K562 (cell line): Measurements from ENCODE around the gene PPP2R5A. TPM values are rescaled to one million over a fixed set of nuclear protein-coding genes. Genes with fewer than 3 reads are reported as not detected.

ENCODE experiments used
- ATAC-seq: fragments of 200-7000 bp; cut with Tn5 transposase; 3 replicates; pipeline ENCODE4 v1.9.1; 2020; ENCODE audit warnings: moderate library complexity
- BruUV-seq: library from RNA; stranded (reverse); fragments of 400-500 nt; replicated peaks from 2 replicates; lab custom pipeline; 2021; lab: Mats Ljungman, UMichigan
- CTCF ChIA-PET: fragments of 300-600 bp; formaldehyde crosslinking; extraction: SDS; loops from one replicate; lab custom pipeline; 2021; ENCODE audit warnings: low intra/inter-chr PET ratio; lab: Yijun Ruan, JAX
- POLR2A ChIA-PET: fragments of 300-600, 350-650 bp; sonication (Branson Sonifier 250); formaldehyde crosslinking; extraction: SDS; loops from one replicate; lab custom pipeline; 2021; ENCODE audit warnings: antibody characterized with exemption, inconsistent platforms; lab: Yijun Ruan, JAX
- DNase-seq, 4 experiments: peaks; one replicate each; pipeline versions ENCODE4 v3.0.0 to v3.0.0-alpha.2; 2011 to 2018; ENCODE audit warnings: low spot score in 3 of 4, mixed read lengths in 3 of 4; ENCODE audit errors: extremely low read depth in 1 of 4
- FAIRE-seq: peaks from 2 replicates; lab custom pipeline; 2011; peaks lifted over from hg19 to GRCh38; lab: Jason Lieb, UNC
- H2AFZ ChIP-seq: 2 replicates; pipeline ENCODE4 v1.6.0; 2011; ENCODE audit warnings: low read depth, low read length, control low read depth, inconsistent platforms
- H3K27ac ChIP-seq: fragments of 200-600 bp; 3 replicates; pipeline ENCODE4 v1.8.0; 2011; ENCODE audit warnings: low read depth, mild to moderate bottlenecking, control low read depth, inconsistent platforms, low read length, moderate library complexity, mixed read lengths; ENCODE audit errors: extremely low read depth
- H3K27me3 ChIP-seq, 2 experiments: fragments of 300-600 bp in 1 of 2; 2 replicates in 1 of 2; 3 replicates in 1 of 2; pipeline versions ENCODE4 v1.6.0 to v1.8.0; 2011; ENCODE audit warnings: inconsistent platforms in 2 of 2, low read length in 2 of 2, mild to moderate bottlenecking in 1 of 2, mixed read lengths in 1 of 2, moderate library complexity in 1 of 2; ENCODE audit not compliant: control insufficient read depth in 2 of 2, insufficient read depth in 2 of 2
- H3K36me3 ChIP-seq: fragments of 300-600 bp; 3 replicates; pipeline ENCODE4 v1.8.0; 2011; ENCODE audit warnings: mild to moderate bottlenecking, low read length, inconsistent platforms; ENCODE audit not compliant: control insufficient read depth, insufficient read depth
- H3K4me1 ChIP-seq, 2 experiments: fragments of 200-600 bp in 1 of 2; replicated peaks in 1 of 2; 2 replicates in 1 of 2; 3 replicates in 1 of 2; pipeline versions ENCODE4 v1.5.1 to v1.8.0; 2011; ENCODE audit warnings: inconsistent platforms in 2 of 2, low read length in 2 of 2, mild to moderate bottlenecking in 1 of 2, mixed read lengths in 1 of 2, moderate library complexity in 1 of 2; ENCODE audit not compliant: control insufficient read depth in 2 of 2, insufficient read depth in 2 of 2
- H3K4me2 ChIP-seq: 2 replicates; pipeline ENCODE4 v1.6.1; 2011; ENCODE audit warnings: low read length, control low read depth, inconsistent platforms, mixed read lengths; ENCODE audit not compliant: insufficient read depth
- H3K4me3 ChIP-seq: fragments of 200-600 bp; sonication (generic), shearing (Covaris generic); 2 replicates; pipeline ENCODE4 v1.5.1; 2016; ENCODE audit warnings: control low read depth, inconsistent platforms
- H3K79me2 ChIP-seq: fragments of 200-600 bp; 3 replicates; pipeline ENCODE4 v1.8.0; 2011; ENCODE audit warnings: low read length, inconsistent platforms; ENCODE audit not compliant: control insufficient read depth, insufficient read depth
- H3K9ac ChIP-seq, 2 experiments: 2 replicates each; pipeline versions ENCODE4 v1.6.0 to v1.6.1; 2011; ENCODE audit warnings: low read depth in 2 of 2, low read length in 2 of 2, control low read depth in 1 of 2, inconsistent platforms in 1 of 2, mild to moderate bottlenecking in 1 of 2, mixed read lengths in 1 of 2; ENCODE audit not compliant: insufficient read depth in 1 of 2
- H3K9me1 ChIP-seq: one replicate; pipeline ENCODE4 v1.6.0; 2011; ENCODE audit warnings: inconsistent platforms, mild to moderate bottlenecking, low read length, moderate library complexity; ENCODE audit not compliant: control insufficient read depth, insufficient read depth
- H3K9me3 ChIP-seq: replicated peaks from 2 replicates; pipeline ENCODE4 v1.5.1; 2011; ENCODE audit warnings: low read depth, low read length, inconsistent platforms; ENCODE audit not compliant: control insufficient read depth, insufficient read depth
- H4K20me1 ChIP-seq: replicated peaks from 2 replicates; pipeline ENCODE4 v1.6.1; 2011; ENCODE audit warnings: low read length, inconsistent platforms, mixed read lengths; ENCODE audit not compliant: control insufficient read depth, insufficient read depth
- C11orf30 ChIP-seq: fragments of 450-650 bp; IDR thresholded peaks from 2 replicates; pipeline ENCODE4 v1.6.1; 2016; ENCODE audit warnings: low read depth, mild to moderate bottlenecking
- CHCHD3 ChIP-seq: fragments of 250-450 bp; sonication (Bioruptor Pico); IDR thresholded peaks from 2 replicates; pipeline ENCODE4 v2.1.2; 2022; ENCODE audit warnings: mild to moderate bottlenecking
- MEF2D ChIP-seq: conservative IDR thresholded peaks from 2 replicates; pipeline ENCODE4 v1.6.1; 2016; ENCODE audit warnings: low read depth, missing genetic modification characterization, missing compliant biosample characterization
- PHF20 ChIP-seq: fragments of 450-650 bp; IDR thresholded peaks from 2 replicates; pipeline ENCODE4 v1.6.1; 2018; ENCODE audit not compliant: partially characterized antibody
- TBL1XR1 ChIP-seq, 2 experiments: IDR thresholded peaks; 2 replicates each; pipeline ENCODE4 v1.6.1; 2012; ENCODE audit warnings: improper control_type of control experiment in 2 of 2, low read length in 2 of 2, mild to moderate bottlenecking in 1 of 2
- ZNF707 ChIP-seq: fragments of 250-450 bp; sonication (Bioruptor Pico); conservative IDR thresholded peaks from 2 replicates; pipeline ENCODE4 v1.8.0; 2022; ENCODE audit warnings: inconsistent platforms, mild to moderate bottlenecking, moderate library complexity
- WGBS: fragments of 100-300 bp; shearing (Covaris generic); methylation state at CpG from one replicate; pipeline ENCODE4 v1.1.6; 2016; ENCODE audit warnings: low coverage, mixed read lengths; ENCODE audit not compliant: insufficient coverage; ENCODE audit errors: missing lambda C conversion rate; 5-methylcytosine and 5-hydroxymethylcytosine counted together
- in situ Hi-C: fragments of 300-500 bp; cut with MboI; formaldehyde crosslinking; loops from 4 replicates; pipeline ENCODE4 v1.15.0; 2018; ENCODE audit warnings: inconsistent platforms, mixed read lengths
- intact Hi-C: fragments of 100-400 bp; cut with micrococcal nuclease; formaldehyde crosslinking; loops from 2 replicates; pipeline ENCODE4 v1.14.2; 2022
- polyA plus RNA-seq, 8 experiments: library from polyadenylated mRNA; depleted of rRNA in 4 of 8; stranded (reverse) in 5 of 8; unstranded in 3 of 8; fragments of >200 nt; fragmentation: Nextera tagmentation in 2 of 8; fragmentation: Illumina TruSeq in 1 of 8; extraction: Ambion mirVana in 2 of 8; extraction: Trizol in 1 of 8; gene quantifications; 2 replicates each; pipeline versions ENCODE4 v1.2.1 to v1.2.3, GENCODE V29; 2011 to 2014; ENCODE audit warnings: inconsistent platforms in 1 of 8, missing spikeins in 1 of 8
- total RNA-seq, 7 experiments: library from RNA; depleted of rRNA in 6 of 7; stranded (reverse); fragments of >200 nt in 6 of 7; fragmentation: Illumina TruSeq in 2 of 7; extraction: Trizol in 2 of 7; gene quantifications; 2 replicates each; pipeline versions ENCODE4 v1.2.1 to v1.2.3, GENCODE V29; 2011 to 2021; ENCODE audit warnings: low replicate concordance in 1 of 7
- TF ChIP-seq, protein P1 (sequence below), 2 experiments: fragments of 450-650 bp; conservative IDR thresholded peaks; 2 replicates each; pipeline ENCODE4 v1.6.1; 2017; ENCODE audit warnings: mild to moderate bottlenecking in 2 of 2, moderate library complexity in 2 of 2
- TF ChIP-seq, protein P2 (sequence below): fragments of 200-600 bp; sonication (generic); IDR thresholded peaks from one replicate; pipeline ENCODE4 v1.6.1; 2012; ENCODE audit warnings: mild to moderate bottlenecking, low read depth, low read length, inconsistent platforms
- TF ChIP-seq, protein P3 (sequence below): fragments of 450-650 bp; conservative IDR thresholded peaks from 2 replicates; pipeline ENCODE4 v1.6.1; 2016; ENCODE audit warnings: missing genetic modification characterization, low read depth, mild to moderate bottlenecking, missing compliant biosample characterization, moderate library complexity

Gene PPP2R5A
- total and polyA plus RNA-seq, 9 of the 15 experiments (the other 6 are each of a cell fraction or from before 2014, with no cell fraction given), result 26.9 to 106 (median 64.3) TPM

DNA sequence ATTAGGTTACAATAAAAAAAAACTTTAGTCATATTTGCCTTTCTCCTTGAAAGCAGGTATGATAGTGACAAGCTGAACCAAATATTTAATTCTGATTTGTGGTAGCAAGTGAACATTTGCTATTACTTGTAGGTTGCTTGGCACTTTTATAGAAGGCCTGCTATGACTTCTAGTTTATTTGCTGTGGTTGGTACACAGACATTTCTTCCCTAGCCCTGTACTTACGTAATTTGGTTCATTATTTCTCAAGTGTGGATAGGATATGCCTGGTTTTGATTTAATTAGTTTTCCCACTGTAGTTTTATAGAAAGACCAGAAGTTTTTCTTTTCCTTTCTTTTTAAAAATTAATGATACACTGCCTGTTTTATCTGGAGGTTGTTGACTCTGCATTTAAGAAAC lies 55.9 kb downstream of the PPP2R5A start:
- no TSS peak for BruUV-seq
- Histone ChIP-seq H3K4me3 (no peak overlapping the region), H3K36me3 (peaks cover 77% of the 10 kb centered on the region; the same call in 2 of the 3 replicates), H3K27ac (no peak overlapping the region), H3K9me1 (no peaks in the 10 kb centered on the region), H3K79me2 (peaks cover 2% of the 10 kb centered on the region; the same call in 1 of the 3 replicates), H3K27me3 (no peaks in the 10 kb centered on the region), H4K20me1 (no peaks in the 10 kb centered on the region), H3K9me3 (no peaks in the 10 kb centered on the region), H3K4me2 (no peak overlapping the region), H3K4me1 (no peaks in the 10 kb centered on the region), H3K9ac (no peak overlapping the region), H2AFZ (no peak overlapping the region)
- intact Hi-C loops (no loop called here), in situ Hi-C loops (no loop called here)
- ChIA-PET CTCF (no interaction called here), POLR2A (interaction anchor here (0.9 to 1.2 kb wide), 2 partner anchors 12 to 57 kb away, joined by 3 to 4 read pairs; no protein-coding TSS in a partner anchor)
- ATAC-seq, result no peak
- FAIRE-seq, result no peak
- WGBS, result 92% methylated on average over 1 of the region's 1 CpG
- no peak for DNase-seq
- TF ChIP-seq ZNF707 (CRISPR knock-in tag) (no peak), MEF2D (tag) (no peak), C11orf30 (no peak), CHCHD3 (no peak), PHF20 (no peak), TBL1XR1 (IDR thresholded peaks at IDR 0.05; ENCODE audit: low read length in 2 of 2) (no peak)
- TF ChIP-seq, protein P1, sequence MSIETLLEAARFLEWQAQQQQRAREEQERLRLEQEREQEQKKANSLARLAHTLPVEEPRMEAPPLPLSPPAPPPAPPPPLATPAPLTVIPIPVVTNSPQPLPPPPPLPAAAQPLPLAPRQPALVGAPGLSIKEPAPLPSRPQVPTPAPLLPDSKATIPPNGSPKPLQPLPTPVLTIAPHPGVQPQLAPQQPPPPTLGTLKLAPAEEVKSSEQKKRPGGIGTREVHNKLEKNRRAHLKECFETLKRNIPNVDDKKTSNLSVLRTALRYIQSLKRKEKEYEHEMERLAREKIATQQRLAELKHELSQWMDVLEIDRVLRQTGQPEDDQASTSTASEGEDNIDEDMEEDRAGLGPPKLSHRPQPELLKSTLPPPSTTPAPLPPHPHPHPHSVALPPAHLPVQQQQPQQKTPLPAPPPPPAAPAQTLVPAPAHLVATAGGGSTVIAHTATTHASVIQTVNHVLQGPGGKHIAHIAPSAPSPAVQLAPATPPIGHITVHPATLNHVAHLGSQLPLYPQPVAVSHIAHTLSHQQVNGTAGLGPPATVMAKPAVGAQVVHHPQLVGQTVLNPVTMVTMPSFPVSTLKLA (conservative IDR thresholded peaks at IDR 0.05), result no peak
- TF ChIP-seq, protein P2, sequence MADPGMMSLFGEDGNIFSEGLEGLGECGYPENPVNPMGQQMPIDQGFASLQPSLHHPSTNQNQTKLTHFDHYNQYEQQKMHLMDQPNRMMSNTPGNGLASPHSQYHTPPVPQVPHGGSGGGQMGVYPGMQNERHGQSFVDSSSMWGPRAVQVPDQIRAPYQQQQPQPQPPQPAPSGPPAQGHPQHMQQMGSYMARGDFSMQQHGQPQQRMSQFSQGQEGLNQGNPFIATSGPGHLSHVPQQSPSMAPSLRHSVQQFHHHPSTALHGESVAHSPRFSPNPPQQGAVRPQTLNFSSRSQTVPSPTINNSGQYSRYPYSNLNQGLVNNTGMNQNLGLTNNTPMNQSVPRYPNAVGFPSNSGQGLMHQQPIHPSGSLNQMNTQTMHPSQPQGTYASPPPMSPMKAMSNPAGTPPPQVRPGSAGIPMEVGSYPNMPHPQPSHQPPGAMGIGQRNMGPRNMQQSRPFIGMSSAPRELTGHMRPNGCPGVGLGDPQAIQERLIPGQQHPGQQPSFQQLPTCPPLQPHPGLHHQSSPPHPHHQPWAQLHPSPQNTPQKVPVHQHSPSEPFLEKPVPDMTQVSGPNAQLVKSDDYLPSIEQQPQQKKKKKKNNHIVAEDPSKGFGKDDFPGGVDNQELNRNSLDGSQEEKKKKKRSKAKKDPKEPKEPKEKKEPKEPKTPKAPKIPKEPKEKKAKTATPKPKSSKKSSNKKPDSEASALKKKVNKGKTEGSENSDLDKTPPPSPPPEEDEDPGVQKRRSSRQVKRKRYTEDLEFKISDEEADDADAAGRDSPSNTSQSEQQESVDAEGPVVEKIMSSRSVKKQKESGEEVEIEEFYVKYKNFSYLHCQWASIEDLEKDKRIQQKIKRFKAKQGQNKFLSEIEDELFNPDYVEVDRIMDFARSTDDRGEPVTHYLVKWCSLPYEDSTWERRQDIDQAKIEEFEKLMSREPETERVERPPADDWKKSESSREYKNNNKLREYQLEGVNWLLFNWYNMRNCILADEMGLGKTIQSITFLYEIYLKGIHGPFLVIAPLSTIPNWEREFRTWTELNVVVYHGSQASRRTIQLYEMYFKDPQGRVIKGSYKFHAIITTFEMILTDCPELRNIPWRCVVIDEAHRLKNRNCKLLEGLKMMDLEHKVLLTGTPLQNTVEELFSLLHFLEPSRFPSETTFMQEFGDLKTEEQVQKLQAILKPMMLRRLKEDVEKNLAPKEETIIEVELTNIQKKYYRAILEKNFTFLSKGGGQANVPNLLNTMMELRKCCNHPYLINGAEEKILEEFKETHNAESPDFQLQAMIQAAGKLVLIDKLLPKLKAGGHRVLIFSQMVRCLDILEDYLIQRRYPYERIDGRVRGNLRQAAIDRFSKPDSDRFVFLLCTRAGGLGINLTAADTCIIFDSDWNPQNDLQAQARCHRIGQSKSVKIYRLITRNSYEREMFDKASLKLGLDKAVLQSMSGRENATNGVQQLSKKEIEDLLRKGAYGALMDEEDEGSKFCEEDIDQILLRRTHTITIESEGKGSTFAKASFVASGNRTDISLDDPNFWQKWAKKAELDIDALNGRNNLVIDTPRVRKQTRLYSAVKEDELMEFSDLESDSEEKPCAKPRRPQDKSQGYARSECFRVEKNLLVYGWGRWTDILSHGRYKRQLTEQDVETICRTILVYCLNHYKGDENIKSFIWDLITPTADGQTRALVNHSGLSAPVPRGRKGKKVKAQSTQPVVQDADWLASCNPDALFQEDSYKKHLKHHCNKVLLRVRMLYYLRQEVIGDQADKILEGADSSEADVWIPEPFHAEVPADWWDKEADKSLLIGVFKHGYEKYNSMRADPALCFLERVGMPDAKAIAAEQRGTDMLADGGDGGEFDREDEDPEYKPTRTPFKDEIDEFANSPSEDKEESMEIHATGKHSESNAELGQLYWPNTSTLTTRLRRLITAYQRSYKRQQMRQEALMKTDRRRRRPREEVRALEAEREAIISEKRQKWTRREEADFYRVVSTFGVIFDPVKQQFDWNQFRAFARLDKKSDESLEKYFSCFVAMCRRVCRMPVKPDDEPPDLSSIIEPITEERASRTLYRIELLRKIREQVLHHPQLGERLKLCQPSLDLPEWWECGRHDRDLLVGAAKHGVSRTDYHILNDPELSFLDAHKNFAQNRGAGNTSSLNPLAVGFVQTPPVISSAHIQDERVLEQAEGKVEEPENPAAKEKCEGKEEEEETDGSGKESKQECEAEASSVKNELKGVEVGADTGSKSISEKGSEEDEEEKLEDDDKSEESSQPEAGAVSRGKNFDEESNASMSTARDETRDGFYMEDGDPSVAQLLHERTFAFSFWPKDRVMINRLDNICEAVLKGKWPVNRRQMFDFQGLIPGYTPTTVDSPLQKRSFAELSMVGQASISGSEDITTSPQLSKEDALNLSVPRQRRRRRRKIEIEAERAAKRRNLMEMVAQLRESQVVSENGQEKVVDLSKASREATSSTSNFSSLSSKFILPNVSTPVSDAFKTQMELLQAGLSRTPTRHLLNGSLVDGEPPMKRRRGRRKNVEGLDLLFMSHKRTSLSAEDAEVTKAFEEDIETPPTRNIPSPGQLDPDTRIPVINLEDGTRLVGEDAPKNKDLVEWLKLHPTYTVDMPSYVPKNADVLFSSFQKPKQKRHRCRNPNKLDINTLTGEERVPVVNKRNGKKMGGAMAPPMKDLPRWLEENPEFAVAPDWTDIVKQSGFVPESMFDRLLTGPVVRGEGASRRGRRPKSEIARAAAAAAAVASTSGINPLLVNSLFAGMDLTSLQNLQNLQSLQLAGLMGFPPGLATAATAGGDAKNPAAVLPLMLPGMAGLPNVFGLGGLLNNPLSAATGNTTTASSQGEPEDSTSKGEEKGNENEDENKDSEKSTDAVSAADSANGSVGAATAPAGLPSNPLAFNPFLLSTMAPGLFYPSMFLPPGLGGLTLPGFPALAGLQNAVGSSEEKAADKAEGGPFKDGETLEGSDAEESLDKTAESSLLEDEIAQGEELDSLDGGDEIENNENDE, result no peak
- TF ChIP-seq, protein P3, sequence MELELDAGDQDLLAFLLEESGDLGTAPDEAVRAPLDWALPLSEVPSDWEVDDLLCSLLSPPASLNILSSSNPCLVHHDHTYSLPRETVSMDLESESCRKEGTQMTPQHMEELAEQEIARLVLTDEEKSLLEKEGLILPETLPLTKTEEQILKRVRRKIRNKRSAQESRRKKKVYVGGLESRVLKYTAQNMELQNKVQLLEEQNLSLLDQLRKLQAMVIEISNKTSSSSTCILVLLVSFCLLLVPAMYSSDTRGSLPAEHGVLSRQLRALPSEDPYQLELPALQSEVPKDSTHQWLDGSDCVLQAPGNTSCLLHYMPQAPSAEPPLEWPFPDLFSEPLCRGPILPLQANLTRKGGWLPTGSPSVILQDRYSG, result no peak
